Activated T-cell treated with anti-CD3 and anti-CD28 coated beads, Interleukin-2, amount 50 U/mL, for 72 hours (primary cell): ENCODE results near the gene CAMTA1. TPM values are rescaled to one million over a fixed set of nuclear protein-coding genes. Genes with fewer than 3 reads are reported as not detected.

Source experiments
- ATAC-seq, 2 donors: fragments of 150-1000 bp; cut with Tn5 transposase; replicated peaks in 1 of 2; 2 replicates each; pipeline ENCODE4 v1.10.0; 2021; ENCODE audit warnings: moderate library complexity in 2 of 2, mild to moderate bottlenecking in 1 of 2
- DNase-seq, 2 donors: peaks; one replicate each; pipeline ENCODE4 v3.0.0; 2021 to 2022; ENCODE audit warnings: mixed read lengths in 1 of 2
- H3K27ac Mint-ChIP-seq: one replicate; pipeline ENCODE4 v1.8.0; 2022; ENCODE audit warnings: mild to moderate bottlenecking, moderate library complexity, mixed read lengths
- H3K27me3 Mint-ChIP-seq: one replicate; pipeline ENCODE4 v1.8.0; 2022; ENCODE audit warnings: low read depth, mixed read lengths
- H3K36me3 Mint-ChIP-seq, 2 donors: one replicate each; pipeline ENCODE4 v1.8.0; 2022; ENCODE audit warnings: mixed read lengths in 2 of 2, mild to moderate bottlenecking in 1 of 2; ENCODE audit not compliant: insufficient read depth in 2 of 2
- H3K4me1 Mint-ChIP-seq: one replicate; pipeline ENCODE4 v1.8.0; 2022; ENCODE audit warnings: low read depth, mixed read lengths
- H3K4me3 Mint-ChIP-seq, 2 donors: one replicate each; pipeline ENCODE4 v1.8.0; 2022; ENCODE audit warnings: mild to moderate bottlenecking in 2 of 2, mixed read lengths in 2 of 2, moderate library complexity in 2 of 2
- H3K9me3 Mint-ChIP-seq, 2 donors: one replicate each; pipeline ENCODE4 v1.8.0; 2022; ENCODE audit warnings: mixed read lengths in 2 of 2
- total RNA-seq, 2 donors: library from RNA; stranded (reverse); gene quantifications; one replicate each; pipeline ENCODE4 v1.2.3, GENCODE V29; 2022

The CAMTA1 gene
- total RNA-seq, 2 donors from 2014 or later: 47.8 to 63.3 TPM

GRCh38 chr1:7634546-7635240 lies 849.4 kb downstream of the CAMTA1 start:
- no peaks in the 10 kb centered on the region for H3K9me3 Mint-ChIP-seq
- no peak for DNase-seq
- H3K36me3 Mint-ChIP-seq: no peaks in the 10 kb centered on the region
- ATAC-seq: no peak
- H3K27me3 Mint-ChIP-seq: peaks cover 5% of the 10 kb centered on the region
- no peak overlapping the region for H3K4me3 Mint-ChIP-seq
- H3K27ac Mint-ChIP-seq: no peak overlapping the region
- H3K4me1 Mint-ChIP-seq: no peaks in the 10 kb centered on the region

GRCh38 chr1:7636795-7637526 lies 851.7 kb downstream of the CAMTA1 start:
- DNase-seq: no peak
- Mint-ChIP-seq H3K27me3 (peaks cover 1% of the 10 kb centered on the region), H3K4me3 (no peak overlapping the region), H3K4me1 (no peaks in the 10 kb centered on the region), H3K9me3 (no peaks in the 10 kb centered on the region), H3K27ac (no peak overlapping the region), H3K36me3 (no peaks in the 10 kb centered on the region)
- ATAC-seq: no peak

- DNase-seq: no peak
- H3K27me3 Mint-ChIP-seq: no peaks in the 10 kb centered on the region
- no peaks in the 10 kb centered on the region for H3K9me3 Mint-ChIP-seq
- H3K36me3 Mint-ChIP-seq: no peaks in the 10 kb centered on the region
- H3K27ac Mint-ChIP-seq: no peak overlapping the region
- no peak for ATAC-seq
- H3K4me1 Mint-ChIP-seq: no peaks in the 10 kb centered on the region
- no peak overlapping the region for H3K4me3 Mint-ChIP-seq
These were observed 852.8 kb downstream of the CAMTA1 start for GRCh38 chr1:7638078-7638477.

GRCh38 chr1:7639435-7640131 lies 854.3 kb downstream of the CAMTA1 start:
- Mint-ChIP-seq H3K4me1 (no peaks in the 10 kb centered on the region), H3K27ac (no peak overlapping the region), H3K36me3 (no peaks in the 10 kb centered on the region), H3K27me3 (no peaks in the 10 kb centered on the region), H3K4me3 (no peak overlapping the region), H3K9me3 (no peaks in the 10 kb centered on the region)
- DNase-seq (no peak), ATAC-seq (no peak)

DNA sequence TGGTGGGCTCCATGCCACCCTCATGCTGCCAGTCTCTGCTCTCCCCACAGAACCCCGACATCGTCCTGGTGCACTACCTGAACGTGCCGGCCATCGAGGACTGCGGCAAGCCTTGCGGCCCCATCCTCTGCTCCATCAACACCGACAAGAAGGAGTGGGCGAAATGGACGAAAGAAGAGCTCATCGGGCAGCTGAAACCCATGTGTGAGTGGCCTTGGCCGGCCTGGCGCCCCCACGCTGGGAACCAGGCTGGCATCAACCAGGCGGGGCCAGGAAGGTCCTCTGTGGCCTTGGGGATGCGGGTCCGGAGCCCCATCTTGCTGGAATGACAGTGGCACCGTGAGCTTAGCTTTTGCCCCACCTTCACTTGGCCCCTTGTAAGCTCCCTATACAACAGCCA lies 855.1 kb downstream of the CAMTA1 start:
- H3K4me1 Mint-ChIP-seq: no peaks in the 10 kb centered on the region
- no peaks in the 10 kb centered on the region for H3K36me3 Mint-ChIP-seq
- no peaks in the 10 kb centered on the region for H3K27me3 Mint-ChIP-seq
- no peaks in the 10 kb centered on the region for H3K9me3 Mint-ChIP-seq
- DNase-seq: no peak
- no peak overlapping the region for H3K27ac Mint-ChIP-seq
- no peak for ATAC-seq
- H3K4me3 Mint-ChIP-seq: no peak overlapping the region

- DNase-seq (no peak), ATAC-seq (no peak)
- H3K27me3 Mint-ChIP-seq: no peaks in the 10 kb centered on the region
- no peak overlapping the region for H3K27ac Mint-ChIP-seq
- no peaks in the 10 kb centered on the region for H3K9me3 Mint-ChIP-seq
- no peaks in the 10 kb centered on the region for H3K36me3 Mint-ChIP-seq
- no peaks in the 10 kb centered on the region for H3K4me1 Mint-ChIP-seq
- no peak overlapping the region for H3K4me3 Mint-ChIP-seq
These were observed 855.8 kb downstream of the CAMTA1 start for GRCh38 chr1:7640920-7641585.

DNA sequence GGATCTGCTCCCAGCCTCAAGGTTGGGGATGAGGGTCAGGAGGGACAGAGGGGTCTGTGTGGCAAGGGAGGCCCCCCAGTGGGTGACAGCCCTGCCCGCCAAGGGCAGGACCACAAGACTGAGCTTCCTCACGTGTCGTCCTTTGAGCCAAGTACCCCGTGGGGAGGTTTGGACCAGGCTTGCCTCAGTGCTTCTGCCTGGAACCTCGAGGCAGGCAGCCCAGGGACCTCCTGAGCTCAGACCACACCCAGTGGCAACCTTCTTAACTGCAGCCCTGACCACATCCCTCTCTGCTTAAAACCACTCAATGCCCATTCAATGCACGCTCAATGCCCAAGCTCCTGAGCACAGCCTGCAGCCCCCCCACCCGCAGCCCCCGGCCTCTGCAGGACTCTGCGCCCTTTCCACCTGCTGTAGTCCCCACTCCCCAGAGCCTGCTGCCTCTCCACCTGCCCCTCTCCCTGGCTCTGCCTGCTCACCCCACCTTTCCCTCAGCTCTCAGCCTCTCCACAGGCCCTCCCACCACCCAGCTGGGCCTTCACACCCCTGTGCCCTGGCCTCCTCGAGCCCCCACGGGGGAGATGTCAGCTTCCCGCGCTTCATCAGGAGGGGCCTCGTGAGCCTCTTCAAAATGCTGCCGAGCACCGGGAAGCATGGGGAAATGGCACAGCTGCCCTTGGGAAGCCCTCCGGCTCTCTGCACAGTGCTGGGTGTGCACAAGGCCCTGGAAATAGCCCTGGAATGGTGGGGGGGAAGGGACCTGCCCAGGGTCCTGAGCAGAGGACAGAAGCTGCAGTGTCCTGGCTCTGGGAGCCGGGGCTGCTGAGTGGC lies 856.5 kb downstream of the CAMTA1 start:
- ATAC-seq (no peak), DNase-seq (no peak)
- H3K4me1 Mint-ChIP-seq: no peaks in the 10 kb centered on the region
- no peaks in the 10 kb centered on the region for H3K9me3 Mint-ChIP-seq
- H3K4me3 Mint-ChIP-seq: no peak overlapping the region
- H3K36me3 Mint-ChIP-seq: no peaks in the 10 kb centered on the region
- H3K27me3 Mint-ChIP-seq: no peaks in the 10 kb centered on the region
- H3K27ac Mint-ChIP-seq: no peak overlapping the region

GRCh38 chr1:7642418-7642704 lies 857.1 kb downstream of the CAMTA1 start:
- DNase-seq (no peak), ATAC-seq (no peak)
- H3K4me1 Mint-ChIP-seq: no peaks in the 10 kb centered on the region
- no peak overlapping the region for H3K27ac Mint-ChIP-seq
- no peak overlapping the region for H3K4me3 Mint-ChIP-seq
- no peaks in the 10 kb centered on the region for H3K27me3 Mint-ChIP-seq
- no peaks in the 10 kb centered on the region for H3K9me3 Mint-ChIP-seq
- no peaks in the 10 kb centered on the region for H3K36me3 Mint-ChIP-seq

DNA sequence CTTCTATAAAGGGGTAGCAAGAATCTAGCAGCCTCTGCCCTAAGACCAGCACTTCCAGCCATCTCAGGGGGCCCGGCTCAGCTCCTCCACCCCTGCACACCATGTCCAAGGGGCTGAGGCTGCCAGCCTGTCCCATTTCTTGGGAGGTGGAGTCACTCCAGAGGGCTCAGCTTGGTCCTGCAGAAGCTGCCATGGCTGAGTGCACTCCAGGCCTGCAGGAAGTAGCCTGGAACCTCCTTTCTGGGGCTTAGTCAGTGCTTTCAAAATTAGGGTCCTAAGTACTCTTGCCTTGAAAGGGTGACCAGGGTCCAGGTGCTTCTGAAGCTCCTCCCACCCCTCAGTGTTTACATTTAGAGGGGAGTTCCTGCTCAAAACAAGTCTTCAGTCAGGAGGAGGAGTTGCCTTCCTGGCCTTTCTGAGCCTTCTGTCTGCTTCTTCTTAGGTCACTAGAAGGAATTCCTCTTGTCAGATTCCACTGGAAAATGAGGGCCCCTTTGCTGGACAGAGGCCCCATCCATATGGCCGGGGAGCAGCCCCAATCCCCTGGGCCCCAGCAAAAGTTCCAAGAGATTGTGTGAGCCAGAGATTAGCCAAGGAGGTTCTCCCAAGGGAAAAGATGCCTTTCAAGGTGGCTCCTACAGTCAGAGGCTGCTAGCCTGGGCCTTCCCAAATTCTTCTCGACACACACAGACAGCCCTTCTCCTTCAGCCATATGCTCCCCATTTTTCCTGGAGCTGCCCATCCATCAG lies 857.7 kb downstream of the CAMTA1 start:
- Mint-ChIP-seq H3K36me3 (no peaks in the 10 kb centered on the region), H3K27me3 (no peaks in the 10 kb centered on the region), H3K27ac (no peak overlapping the region), H3K4me3 (no peak overlapping the region), H3K4me1 (no peaks in the 10 kb centered on the region), H3K9me3 (no peaks in the 10 kb centered on the region)
- ATAC-seq: no peak
- no peak for DNase-seq

GRCh38 chr1:7643530-7643929 lies 858.3 kb downstream of the CAMTA1 start:
- Mint-ChIP-seq H3K4me3 (no peak overlapping the region), H3K4me1 (no peaks in the 10 kb centered on the region), H3K27me3 (no peaks in the 10 kb centered on the region), H3K27ac (no peak overlapping the region), H3K9me3 (no peaks in the 10 kb centered on the region), H3K36me3 (no peaks in the 10 kb centered on the region)
- no peak for ATAC-seq
- DNase-seq: no peak

DNA sequence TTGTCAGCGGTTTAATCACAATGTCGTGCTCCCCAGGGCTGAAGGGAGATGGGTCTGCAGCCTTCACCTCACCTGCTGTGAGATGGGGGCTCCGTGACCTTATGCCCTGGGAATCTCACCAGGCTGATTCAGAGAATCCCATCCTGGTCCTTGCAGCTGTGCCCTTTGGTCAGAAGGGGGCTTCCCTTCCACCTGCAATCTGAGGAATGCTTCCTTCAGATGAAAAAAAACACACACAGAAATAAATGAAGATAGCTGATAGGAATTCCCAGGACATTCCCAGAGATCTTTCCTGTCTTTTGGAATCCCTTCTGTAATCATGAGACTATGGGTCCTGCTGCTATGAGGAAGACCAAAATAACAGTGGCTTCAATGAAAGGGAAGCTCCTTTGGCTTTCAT lies 858.8 kb downstream of the CAMTA1 start:
- Mint-ChIP-seq H3K9me3 (no peaks in the 10 kb centered on the region), H3K4me1 (no peaks in the 10 kb centered on the region), H3K27me3 (no peaks in the 10 kb centered on the region), H3K36me3 (no peaks in the 10 kb centered on the region), H3K27ac (no peak overlapping the region), H3K4me3 (no peak overlapping the region)
- ATAC-seq (no peak), DNase-seq (no peak)
